ENCODE data around the gene PLVAP. TPM values are rescaled to one million over a fixed set of nuclear protein-coding genes. Genes with fewer than 3 reads are reported as not detected.
"Not testable (repeated sequence)": the region's sequence is repeated elsewhere in the genome, so short reads cannot be mapped to it uniquely, and the experiment has no call there.

Gene PLVAP
- total and polyA plus RNA-seq, 8 donors, result 14.0 to 59.5 (median 20.3) TPM

DNA sequence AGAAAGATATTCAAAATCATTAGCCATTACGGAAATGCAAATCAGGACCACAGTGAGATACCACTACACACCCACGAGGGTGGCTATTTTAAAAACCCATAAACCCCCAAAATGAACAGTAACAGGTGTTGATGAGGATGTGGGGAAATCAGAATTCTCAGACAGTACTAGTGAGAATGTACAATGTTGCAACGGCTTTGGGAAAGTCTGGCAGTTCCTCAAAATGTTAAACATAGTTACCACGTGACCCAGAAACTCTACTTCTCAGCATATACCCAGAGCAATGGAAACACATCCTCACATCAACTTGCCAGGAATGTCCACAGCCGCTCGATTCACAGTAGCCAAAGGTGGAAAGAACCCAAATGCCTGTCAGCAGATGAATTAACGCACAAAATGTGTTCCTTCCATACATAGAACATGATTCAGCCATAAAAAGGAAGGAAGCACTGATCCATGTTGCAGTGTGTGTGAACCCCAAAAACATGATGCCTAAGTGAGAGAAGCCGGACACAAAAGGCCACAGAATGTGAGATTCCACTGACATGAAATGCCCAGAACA lies 7.0 kb downstream of the PLVAP start:
- Histone ChIP-seq H3K4me1 (peaks cover 0 to 12% of the 10 kb centered on the region in 2 donors), H3K9me3 (no peaks in the 10 kb centered on the region), H3K27me3 (no peaks in the 10 kb centered on the region), H3K27ac (peak overlapping the region in 1 of 2 donors; percentile 58), H3K36me3 (no peaks in the 10 kb centered on the region), H3K4me3 (no peak overlapping the region)
- TF ChIP-seq, protein P1, sequence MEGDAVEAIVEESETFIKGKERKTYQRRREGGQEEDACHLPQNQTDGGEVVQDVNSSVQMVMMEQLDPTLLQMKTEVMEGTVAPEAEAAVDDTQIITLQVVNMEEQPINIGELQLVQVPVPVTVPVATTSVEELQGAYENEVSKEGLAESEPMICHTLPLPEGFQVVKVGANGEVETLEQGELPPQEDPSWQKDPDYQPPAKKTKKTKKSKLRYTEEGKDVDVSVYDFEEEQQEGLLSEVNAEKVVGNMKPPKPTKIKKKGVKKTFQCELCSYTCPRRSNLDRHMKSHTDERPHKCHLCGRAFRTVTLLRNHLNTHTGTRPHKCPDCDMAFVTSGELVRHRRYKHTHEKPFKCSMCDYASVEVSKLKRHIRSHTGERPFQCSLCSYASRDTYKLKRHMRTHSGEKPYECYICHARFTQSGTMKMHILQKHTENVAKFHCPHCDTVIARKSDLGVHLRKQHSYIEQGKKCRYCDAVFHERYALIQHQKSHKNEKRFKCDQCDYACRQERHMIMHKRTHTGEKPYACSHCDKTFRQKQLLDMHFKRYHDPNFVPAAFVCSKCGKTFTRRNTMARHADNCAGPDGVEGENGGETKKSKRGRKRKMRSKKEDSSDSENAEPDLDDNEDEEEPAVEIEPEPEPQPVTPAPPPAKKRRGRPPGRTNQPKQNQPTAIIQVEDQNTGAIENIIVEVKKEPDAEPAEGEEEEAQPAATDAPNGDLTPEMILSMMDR (IDR thresholded peaks at IDR 0.05), result no peak
- peak in 1 of 4 donors; percentile 50 for DNase-seq
- peak; percentile 66 for ATAC-seq
- intact Hi-C loops (cut with DNase I), result no loop called here

DNA sequence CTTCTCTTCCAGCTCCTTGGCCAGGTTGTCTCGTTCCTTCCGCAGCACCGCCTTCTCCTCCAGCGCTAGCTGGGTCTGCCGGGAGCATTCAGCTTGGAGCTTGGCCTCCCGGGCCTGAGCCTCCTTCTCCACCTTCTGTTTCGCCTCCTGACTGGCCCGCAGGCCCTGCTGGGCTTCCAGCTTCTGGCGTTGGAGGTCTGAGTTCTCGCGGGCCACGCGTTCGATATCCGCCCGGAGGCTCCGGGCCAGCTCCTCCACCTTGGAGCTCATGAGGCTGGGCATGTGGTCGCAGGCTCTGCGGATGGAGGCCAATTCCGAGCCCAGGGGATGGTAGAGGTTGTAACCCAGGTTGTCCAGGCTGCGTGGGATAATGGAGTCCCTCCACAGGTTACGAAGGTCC lies 11.8 kb downstream of the PLVAP start:
- H3K27me3 ChIP-seq, result no peaks in the 10 kb centered on the region
- H3K4me1 ChIP-seq, result peaks cover 0 to 9% of the 10 kb centered on the region in 2 donors
- H3K36me3 ChIP-seq, result no peaks in the 10 kb centered on the region
- TF ChIP-seq, protein P1 (IDR thresholded peaks at IDR 0.05), result no peak
- H3K9me3 ChIP-seq, result no peaks in the 10 kb centered on the region
- intact Hi-C loops (cut with DNase I), result no loop called here
- no peak overlapping the region for H3K4me3 ChIP-seq
- no peak overlapping the region for H3K27ac ChIP-seq
- no peak for DNase-seq
- no peak for ATAC-seq

DNA sequence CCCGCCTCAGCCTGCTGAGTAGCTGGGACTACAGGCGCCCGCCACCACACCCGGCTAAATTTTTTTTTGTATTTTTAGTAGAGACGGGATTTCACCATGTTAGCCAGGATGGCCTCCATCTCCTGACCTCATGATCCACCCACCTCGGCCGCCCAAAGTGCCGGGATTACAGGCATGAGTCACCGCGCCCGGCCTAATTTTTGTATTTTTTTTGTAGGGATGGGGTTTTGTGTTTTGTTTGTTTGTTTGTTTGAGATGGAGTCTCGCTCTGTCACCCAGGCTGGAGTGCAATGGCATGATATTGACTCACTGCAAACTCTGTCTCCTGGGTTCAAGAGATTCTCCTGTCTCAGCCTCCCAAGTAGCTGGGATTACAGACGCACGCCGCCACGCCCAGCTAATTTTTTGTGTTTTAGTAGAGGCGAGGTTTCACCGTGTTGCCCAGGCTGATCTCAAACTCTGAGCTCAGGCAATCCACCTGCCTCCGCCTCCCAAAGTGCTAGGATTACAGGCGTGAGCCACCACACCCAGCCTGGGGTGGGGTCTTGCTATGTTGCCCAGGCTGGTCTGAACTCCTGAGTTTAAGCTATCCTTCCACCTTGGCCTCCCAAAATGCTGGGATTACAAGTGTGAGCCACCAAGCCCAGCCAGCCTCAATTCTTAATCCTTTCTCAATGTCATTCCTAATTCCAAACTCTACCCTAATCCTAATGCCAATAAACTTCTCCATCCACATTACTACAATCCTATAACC lies 13.1 kb downstream of the PLVAP start:
- H3K9me3 ChIP-seq; H3K27me3 ChIP-seq; intact Hi-C loops (cut with DNase I); H3K4me1 ChIP-seq; ATAC-seq; H3K36me3 ChIP-seq; H3K27ac ChIP-seq; DNase-seq; H3K4me3 ChIP-seq: not testable (repeated sequence)

DNA sequence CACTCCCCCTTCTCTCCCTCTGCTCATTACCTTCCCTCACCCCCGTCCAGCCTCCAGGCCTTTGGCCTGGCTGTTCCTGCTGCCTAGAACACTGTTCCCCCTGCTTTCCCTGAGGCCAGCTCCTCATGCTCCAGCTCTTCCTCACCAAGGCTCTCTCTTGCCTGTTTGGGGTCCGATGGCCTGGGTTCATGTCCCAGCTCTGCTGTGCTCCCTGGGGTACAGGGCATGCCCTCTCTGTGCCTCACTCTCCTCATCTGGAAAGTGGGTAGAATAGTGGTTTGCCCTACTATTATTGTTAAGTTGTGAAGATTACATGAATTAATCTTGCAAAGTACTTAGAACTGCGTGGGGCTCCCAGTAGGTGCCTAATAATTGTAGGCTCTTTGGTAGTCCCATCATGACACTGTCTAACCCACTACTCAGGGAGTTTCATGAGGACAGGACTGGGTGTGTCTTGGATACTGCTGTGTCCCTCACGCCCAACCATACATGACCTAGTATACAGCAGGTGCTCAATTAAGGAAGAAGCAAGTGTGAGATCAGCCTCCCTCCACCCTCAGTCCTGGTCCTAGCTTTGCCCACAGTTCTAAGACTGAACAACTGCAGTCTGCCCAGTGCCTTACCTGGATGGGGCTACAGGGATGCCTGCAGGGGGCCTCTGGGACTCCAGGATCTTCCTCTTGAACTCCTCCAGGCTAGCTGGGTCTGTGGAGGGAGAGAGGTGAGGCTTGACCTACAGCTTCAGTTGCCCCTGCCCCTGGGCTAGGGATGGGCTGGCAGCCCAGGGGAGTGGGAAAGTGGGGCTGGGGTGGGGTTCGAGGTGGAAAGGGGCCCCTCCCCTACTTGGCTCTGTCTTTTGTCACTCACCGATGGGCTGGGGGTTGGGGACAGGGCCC lies 17.0 kb downstream of the PLVAP start:
- Histone ChIP-seq H3K27ac (no peak overlapping the region), H3K4me3 (no peak overlapping the region), H3K4me1 (peaks cover 0 to 15% of the 10 kb centered on the region in 2 donors), H3K36me3 (no peaks in the 10 kb centered on the region), H3K27me3 (no peaks in the 10 kb centered on the region), H3K9me3 (no peaks in the 10 kb centered on the region)
- TF ChIP-seq, protein P1 (IDR thresholded peaks at IDR 0.05), result no peak
- intact Hi-C loops (cut with DNase I), result no loop called here
- ATAC-seq (no peak), DNase-seq (no peak)

DNA sequence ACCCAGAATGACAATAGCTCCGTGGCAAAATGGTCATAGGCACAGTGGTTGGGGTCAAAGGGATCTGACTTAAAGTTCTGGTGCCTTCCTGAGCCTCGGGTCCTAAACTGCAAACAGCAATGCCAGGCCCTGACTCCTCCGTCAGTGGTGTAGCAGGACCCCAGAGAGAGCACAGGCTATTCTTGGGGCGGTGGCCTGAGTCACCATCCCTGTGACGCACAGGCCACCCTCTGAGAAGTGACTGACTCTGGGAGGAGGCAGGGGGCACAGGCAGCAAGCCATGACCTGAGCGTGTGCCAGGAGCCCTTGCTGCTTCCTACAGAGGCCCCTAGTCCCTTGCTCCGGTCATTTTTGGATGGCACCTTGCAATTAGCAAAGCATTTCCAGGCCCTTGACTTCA lies 18.7 kb downstream of the PLVAP start:
- H3K4me3 ChIP-seq, result no peak overlapping the region
- peaks cover 0 to 15% of the 10 kb centered on the region in 2 donors for H3K4me1 ChIP-seq
- no peaks in the 10 kb centered on the region for H3K27me3 ChIP-seq
- H3K9me3 ChIP-seq, result no peaks in the 10 kb centered on the region
- DNase-seq, result no peak
- no peaks in the 10 kb centered on the region for H3K36me3 ChIP-seq
- H3K27ac ChIP-seq, result peak overlapping the region in 1 of 2 donors; percentile 20
- intact Hi-C loops (cut with DNase I), result no loop called here
- peak; percentile 41 for ATAC-seq
- TF ChIP-seq, protein P1 (IDR thresholded peaks at IDR 0.05), result no peak
